ENCODE measurements around the gene HOMEZ. TPM values are rescaled to one million over a fixed set of nuclear protein-coding genes. Genes with fewer than 3 reads are reported as not detected.

The HOMEZ gene
- total and polyA plus RNA-seq, 7 experiments from 2014 or later: 5.2 to 20.4 (median 8.6) TPM

- Histone ChIP-seq H3K36me3 (ENCODE audit: control insufficient read depth in 2 of 3, insufficient read depth in 3 of 3, low read length in 3 of 3) (peaks cover 15 to 26% (median 23%) of the 10 kb centered on the region in 3 experiments), H3K9me3 (ENCODE audit: control insufficient read depth in 2 of 3, low read length in 3 of 3) (no peaks in the 10 kb centered on the region), H3K4me1 (ENCODE audit: control insufficient read depth in 2 of 2, insufficient read depth in 2 of 2, low read length in 2 of 2) (peaks cover 20% of the 10 kb centered on the region in 2 donors), H3K4me3 (ENCODE audit: low read length) (no peak overlapping the region), H3K27me3 (ENCODE audit: control insufficient read depth in 2 of 2, insufficient read depth in 2 of 2, low read length in 2 of 2) (no peaks in the 10 kb centered on the region), H3K27ac (ENCODE audit: low read depth, low read length) (no peak overlapping the region)
- Mint-ChIP-seq H3K27ac (no peak overlapping the region), H3K4me1 (peaks cover 19 to 33% (median 30%) of the 10 kb centered on the region in 7 donors), H3K27me3 (no peaks in the 10 kb centered on the region), H3K9me3 (peaks cover 0 to 3% (median 0%) of the 10 kb centered on the region in 11 donors), H3K4me3 (peak overlapping the region in 1 of 10 donors; percentile 41), H3K36me3 (peaks cover 0 to 27% (median 5%) of the 10 kb centered on the region in 5 donors)
- intact Hi-C loops (cut with micrococcal nuclease): loop anchor here in 1 of 2 donors (5.0 kb wide), 1 partner anchor 627 kb away; the partner anchor contains the start of gene DHRS4
- CTCF ChIA-PET: interaction anchor here (2.1 kb wide), 1 partner anchor 55 kb away, joined by 6 read pairs; no protein-coding TSS in a partner anchor
- ATAC-seq (no peak), DNase-seq (no peak)
- POLR2A ChIA-PET: interaction anchor here (8.3 kb wide), 1 partner anchor 21 kb away, joined by 286 read pairs; the partner anchor contains the start of genes BCL2L2 and PPP1R3E
Observed at GRCh38 chr14:23324993-23325392, 39.1 kb upstream of the HOMEZ start.

DNA sequence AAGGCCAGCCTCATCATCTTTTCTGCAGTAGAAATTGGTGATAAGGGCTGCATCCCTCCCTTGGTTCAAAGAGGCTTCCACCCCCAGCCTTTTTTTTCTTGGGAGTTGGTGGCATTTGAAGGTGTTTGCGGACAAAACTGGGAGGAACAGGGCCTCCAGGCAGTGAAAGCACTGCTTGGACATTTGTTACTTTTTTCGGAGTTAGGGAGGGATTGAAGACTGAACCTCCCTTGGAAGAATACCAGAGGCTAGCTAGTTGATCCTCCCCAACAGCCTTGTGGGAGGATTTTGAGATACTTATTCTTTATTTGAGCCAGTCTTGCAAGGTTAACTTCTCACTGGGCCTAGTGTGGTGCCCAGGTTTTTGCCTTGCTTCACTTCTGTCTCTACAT lies 38.5 kb upstream of the HOMEZ start:
- Histone ChIP-seq H3K4me1 (ENCODE audit: control insufficient read depth in 2 of 2, insufficient read depth in 2 of 2, low read length in 2 of 2) (peaks cover 22% of the 10 kb centered on the region in 2 donors), H3K4me3 (ENCODE audit: low read length) (no peak overlapping the region), H3K9me3 (ENCODE audit: control insufficient read depth in 2 of 3, low read length in 3 of 3) (no peaks in the 10 kb centered on the region), H3K36me3 (ENCODE audit: control insufficient read depth in 2 of 3, insufficient read depth in 3 of 3, low read length in 3 of 3) (peaks cover 15 to 26% (median 23%) of the 10 kb centered on the region in 3 experiments), H3K27ac (ENCODE audit: low read depth, low read length) (peak overlapping the region; percentile 4), H3K27me3 (ENCODE audit: control insufficient read depth in 2 of 2, insufficient read depth in 2 of 2, low read length in 2 of 2) (no peaks in the 10 kb centered on the region)
- ATAC-seq: no peak
- DNase-seq: no peak
- ChIA-PET CTCF (interaction anchor here (2.1 kb wide), 1 partner anchor 56 kb away, joined by 6 read pairs; no protein-coding TSS in a partner anchor), POLR2A (interaction anchor here (8.3 kb wide), 1 partner anchor 21 kb away, joined by 286 read pairs; the partner anchor contains the start of genes BCL2L2 and PPP1R3E)
- Mint-ChIP-seq H3K4me3 (no peak overlapping the region), H3K4me1 (peaks cover 22 to 38% (median 35%) of the 10 kb centered on the region in 7 donors), H3K36me3 (peaks cover 0 to 30% (median 5%) of the 10 kb centered on the region in 5 donors), H3K27ac (no peak overlapping the region), H3K27me3 (no peaks in the 10 kb centered on the region), H3K9me3 (peaks cover 0 to 3% (median 0%) of the 10 kb centered on the region in 11 donors)
- intact Hi-C loops (cut with micrococcal nuclease): loop anchor here in 1 of 2 donors (5.0 kb wide), 1 partner anchor 628 kb away; the partner anchor contains the start of gene DHRS4

- H3K4me1 ChIP-seq (ENCODE audit: control insufficient read depth in 2 of 2, insufficient read depth in 2 of 2, low read length in 2 of 2): peaks cover 22% of the 10 kb centered on the region in 2 donors
- no peaks in the 10 kb centered on the region for H3K9me3 ChIP-seq (ENCODE audit: control insufficient read depth in 2 of 3, low read length in 3 of 3)
- CTCF ChIA-PET: interaction anchor here (2.1 kb wide), 1 partner anchor 56 kb away, joined by 6 read pairs; no protein-coding TSS in a partner anchor
- H3K36me3 ChIP-seq (ENCODE audit: control insufficient read depth in 2 of 3, insufficient read depth in 3 of 3, low read length in 3 of 3): peaks cover 15 to 26% (median 23%) of the 10 kb centered on the region in 3 experiments
- POLR2A ChIA-PET: interaction anchor here (0.8 to 8.3 kb wide), 3 partner anchors 20 to 29 kb away, joined by 3 to 286 read pairs (median 4); partner anchors contain the start of genes BCL2L2, PPP1R3E and SLC22A17
- no peak overlapping the region for H3K4me3 ChIP-seq (ENCODE audit: low read length)
- H3K4me3 Mint-ChIP-seq: no peak overlapping the region
- H3K27ac ChIP-seq (ENCODE audit: low read depth, low read length): peak overlapping the region; percentile 96
- no peaks in the 10 kb centered on the region for H3K27me3 ChIP-seq (ENCODE audit: control insufficient read depth in 2 of 2, insufficient read depth in 2 of 2, low read length in 2 of 2)
- no peak for ATAC-seq
- H3K36me3 Mint-ChIP-seq: peaks cover 0 to 30% (median 5%) of the 10 kb centered on the region in 5 donors
- intact Hi-C loops (cut with micrococcal nuclease): loop anchor here (2.0 to 5.0 kb wide), 2 partner anchors 59 to 628 kb away; partner anchors contain the start of gene DHRS4 (in 1 of the 2)
- no peak for DNase-seq
- peaks cover 0 to 3% (median 0%) of the 10 kb centered on the region in 11 donors for H3K9me3 Mint-ChIP-seq
- peak overlapping the region in 2 of 9 donors; percentile 72 to 99 for H3K27ac Mint-ChIP-seq
- H3K27me3 Mint-ChIP-seq: no peaks in the 10 kb centered on the region
- peaks cover 22 to 38% (median 36%) of the 10 kb centered on the region in 7 donors for H3K4me1 Mint-ChIP-seq
Observed at GRCh38 chr14:23323838-23324454, 38.0 kb upstream of the HOMEZ start.

DNA sequence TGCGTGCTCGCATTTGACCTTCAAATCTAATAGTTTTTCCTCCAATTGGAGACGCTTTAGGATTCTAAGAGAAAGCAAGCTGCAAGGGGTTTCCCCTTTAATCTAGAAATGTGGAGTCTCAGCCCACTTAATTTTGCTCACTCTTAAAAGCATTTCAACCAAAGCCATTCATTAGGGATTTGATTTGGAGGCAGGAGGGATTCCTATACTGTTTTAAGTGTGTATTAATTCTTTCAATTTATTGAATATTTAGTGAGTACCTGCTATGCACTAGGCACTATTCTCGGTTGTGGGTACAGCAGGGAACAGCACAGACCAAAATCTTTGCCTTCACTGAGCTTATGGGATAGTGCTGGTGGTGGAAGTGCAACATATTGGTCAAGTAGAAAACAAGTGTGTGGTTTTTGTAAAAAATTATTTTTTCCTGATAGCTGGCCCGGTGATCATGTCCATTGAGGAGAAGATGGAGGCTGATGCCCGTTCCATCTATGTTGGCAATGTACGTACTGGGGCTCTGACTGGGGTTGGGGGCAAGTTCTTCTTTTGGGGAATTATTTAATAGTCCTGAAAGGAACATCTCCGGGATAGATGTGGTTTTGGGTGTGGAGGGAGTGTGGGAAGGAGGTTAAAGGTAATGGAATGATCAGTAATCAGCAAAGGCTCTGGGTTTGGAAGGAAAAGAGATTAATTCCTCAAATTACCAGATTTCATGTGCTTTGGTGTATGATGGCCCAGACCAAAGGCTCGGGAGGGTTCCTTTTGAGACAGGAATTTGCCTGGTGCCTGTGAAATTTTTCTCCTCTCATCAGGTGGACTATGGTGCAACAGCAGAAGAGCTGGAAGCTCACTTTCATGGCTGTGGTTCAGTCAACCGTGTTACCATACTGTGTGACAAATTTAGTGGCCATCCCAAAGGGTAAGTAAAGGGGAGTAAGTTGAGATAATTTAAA lies 36.9 kb upstream of the HOMEZ start:
- intact Hi-C loops (cut with micrococcal nuclease): loop anchor here (2.0 to 5.0 kb wide), 2 partner anchors 58 to 629 kb away; partner anchors contain the start of gene DHRS4 (in 1 of the 2)
- Histone ChIP-seq H3K4me1 (ENCODE audit: control insufficient read depth in 2 of 2, insufficient read depth in 2 of 2, low read length in 2 of 2) (peaks cover 22% of the 10 kb centered on the region in 2 donors), H3K27ac (ENCODE audit: low read depth, low read length) (peak overlapping the region; percentile 96), H3K4me3 (ENCODE audit: low read length) (peak overlapping the region; percentile 84), H3K36me3 (ENCODE audit: control insufficient read depth in 2 of 3, insufficient read depth in 3 of 3, low read length in 3 of 3) (peaks cover 15 to 26% (median 23%) of the 10 kb centered on the region in 3 experiments), H3K9me3 (ENCODE audit: control insufficient read depth in 2 of 3, low read length in 3 of 3) (no peaks in the 10 kb centered on the region), H3K27me3 (ENCODE audit: control insufficient read depth in 2 of 2, insufficient read depth in 2 of 2, low read length in 2 of 2) (no peaks in the 10 kb centered on the region)
- no peak for DNase-seq
- no peaks in the 10 kb centered on the region for H3K27me3 Mint-ChIP-seq
- H3K9me3 Mint-ChIP-seq: peaks cover 0 to 3% (median 0%) of the 10 kb centered on the region in 11 donors
- CTCF ChIA-PET: interaction anchor here (1.1 to 4.2 kb wide), 7 partner anchors 20 to 254 kb away, joined by 3 to 41 read pairs (median 5); partner anchors contain the start of gene PPP1R3E
- POLR2A ChIA-PET: interaction anchor here (0.5 to 8.3 kb wide), 11 partner anchors 19 to 228 kb away, joined by 3 to 286 read pairs (median 4); partner anchors contain the start of genes ACIN1, BCL2L2, C14orf119 and HOMEZ
- peak overlapping the region; percentile 91 to 97 (median 93) for H3K4me3 Mint-ChIP-seq
- H3K27ac Mint-ChIP-seq: peak overlapping the region; percentile 82 to 99 (median 94)
- H3K36me3 Mint-ChIP-seq: peaks cover 0 to 30% (median 5%) of the 10 kb centered on the region in 5 donors
- ATAC-seq: no peak
- H3K4me1 Mint-ChIP-seq: peaks cover 22 to 38% (median 33%) of the 10 kb centered on the region in 7 donors

DNA sequence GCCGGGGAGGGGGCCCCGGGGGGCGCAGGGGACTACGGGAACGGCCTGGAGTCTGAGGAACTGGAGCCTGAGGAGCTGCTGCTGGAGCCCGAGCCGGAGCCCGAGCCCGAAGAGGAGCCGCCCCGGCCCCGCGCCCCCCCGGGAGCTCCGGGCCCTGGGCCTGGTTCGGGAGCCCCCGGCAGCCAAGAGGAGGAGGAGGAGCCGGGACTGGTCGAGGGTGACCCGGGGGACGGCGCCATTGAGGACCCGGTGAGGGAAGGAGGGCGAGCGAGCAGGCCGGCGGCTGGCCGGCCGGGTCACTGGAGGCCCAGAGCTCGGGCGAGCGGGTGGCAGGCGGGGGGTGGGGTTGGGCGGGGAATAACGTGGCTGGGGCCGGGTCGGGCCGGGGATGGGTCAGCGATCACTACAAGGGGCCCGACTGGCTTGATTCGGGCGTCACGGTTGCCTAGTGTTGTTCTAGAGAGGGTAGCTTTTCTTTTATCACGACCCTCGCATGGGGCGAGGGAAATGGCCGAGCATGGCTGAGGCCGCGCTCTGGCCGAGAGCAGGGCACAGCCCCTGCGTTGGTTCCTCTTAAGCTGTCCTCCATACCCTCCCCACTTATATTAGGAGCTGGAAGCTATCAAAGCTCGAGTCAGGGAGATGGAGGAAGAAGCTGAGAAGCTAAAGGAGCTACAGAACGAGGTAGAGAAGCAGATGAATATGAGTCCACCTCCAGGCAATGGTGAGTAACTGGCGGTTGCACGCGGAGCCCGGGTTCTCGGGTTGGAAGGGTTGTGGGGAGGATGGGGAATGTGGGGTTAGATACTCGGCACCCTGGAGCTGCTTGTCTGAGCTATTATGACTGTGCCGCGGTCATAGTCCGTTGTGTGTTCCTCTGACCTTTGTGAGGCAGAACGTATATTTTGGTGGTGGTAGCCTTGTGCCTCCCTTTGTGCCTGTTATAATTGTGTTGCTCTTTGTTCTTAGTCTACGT lies 35.9 kb upstream of the HOMEZ start:
- H3K9me3 Mint-ChIP-seq: peaks cover 0 to 3% (median 0%) of the 10 kb centered on the region in 11 donors
- H3K4me3 ChIP-seq (ENCODE audit: low read length): peak overlapping the region; percentile 84
- peak overlapping the region; percentile 92 to 99 (median 96) for H3K27ac Mint-ChIP-seq
- H3K36me3 Mint-ChIP-seq: peaks cover 0 to 30% (median 5%) of the 10 kb centered on the region in 5 donors
- POLR2A ChIA-PET: interaction anchor here (0.5 to 8.3 kb wide), 29 partner anchors 11 to 1845 kb away, joined by 3 to 286 read pairs (median 5); partner anchors contain the start of genes ACIN1, BCL2L2, C14orf119 and DCAF11
- H3K27me3 Mint-ChIP-seq: peaks cover 0 to 3% (median 0%) of the 10 kb centered on the region in 5 donors
- ATAC-seq (no peak), DNase-seq (peak; percentile 18 to 64 (median 37))
- peak overlapping the region; percentile 91 to 97 (median 93) for H3K4me3 Mint-ChIP-seq
- H3K36me3 ChIP-seq (ENCODE audit: control insufficient read depth in 2 of 3, insufficient read depth in 3 of 3, low read length in 3 of 3): peaks cover 15 to 26% (median 23%) of the 10 kb centered on the region in 3 experiments
- H3K27ac ChIP-seq (ENCODE audit: low read depth, low read length): peak overlapping the region; percentile 96
- CTCF ChIA-PET: interaction anchor here (0.6 to 4.2 kb wide), 13 partner anchors 8 to 253 kb away, joined by 3 to 41 read pairs (median 3); partner anchors contain the start of genes ACIN1, HOMEZ, PPP1R3E and SLC22A17
- peaks cover 22 to 38% (median 33%) of the 10 kb centered on the region in 7 donors for H3K4me1 Mint-ChIP-seq
- H3K27me3 ChIP-seq (ENCODE audit: control insufficient read depth in 2 of 2, insufficient read depth in 2 of 2, low read length in 2 of 2): no peaks in the 10 kb centered on the region
- H3K4me1 ChIP-seq (ENCODE audit: control insufficient read depth in 2 of 2, insufficient read depth in 2 of 2, low read length in 2 of 2): peaks cover 22% of the 10 kb centered on the region in 2 donors
- intact Hi-C loops (cut with micrococcal nuclease): loop anchor here (1.0 to 5.0 kb wide), 21 partner anchors 21 to 1845 kb away; partner anchors contain the start of genes ACIN1 (in 2 of the 2), C14orf119 (in 2 of the 2), HOMEZ (in 2 of the 2) and NGDN (in 2 of the 2)
- H3K9me3 ChIP-seq (ENCODE audit: control insufficient read depth in 2 of 3, low read length in 3 of 3): no peaks in the 10 kb centered on the region
